SK-N-SH (cell line): ENCODE data around the gene PRR19. TPM values are rescaled to one million over a fixed set of nuclear protein-coding genes. Genes with fewer than 3 reads are reported as not detected.

Source experiments
- CTCF ChIA-PET: fragments of 300-600, 350-600 bp; formaldehyde crosslinking; extraction: SDS; loops from one replicate; lab custom pipeline; 2021; lab: Yijun Ruan, JAX
- POLR2A ChIA-PET: fragments of 350-600 bp; sonication (Branson Sonifier 250); formaldehyde crosslinking; extraction: SDS; loops from one replicate; lab custom pipeline; 2020; ENCODE audit warnings: antibody characterized with exemption, inconsistent platforms; lab: Yijun Ruan, JAX
- DNase-seq: peaks from one replicate; pipeline ENCODE4 v3.0.0; 2012
- H2AFZ ChIP-seq: fragments of 200-600 bp; sonication (generic); 2 replicates; pipeline ENCODE4 v1.8.1; 2016; ENCODE audit warnings: antibody characterized with exemption, mild to moderate bottlenecking, low read depth
- H3F3A ChIP-seq: fragments of 200-600 bp; sonication (generic); replicated peaks from 2 replicates; pipeline ENCODE3; 2016; ENCODE audit warnings: antibody characterized with exemption, mild to moderate bottlenecking; ENCODE audit not compliant: insufficient read depth
- H3K27ac ChIP-seq, 2 experiments: fragments of 200-500 bp in 1 of 2; fragments of 200-600 bp in 1 of 2; sonication (Bioruptor generic) in 1 of 2; sonication (generic), shearing (Covaris generic) in 1 of 2; 2 replicates each; pipeline versions ENCODE4 v1.5.1 to v1.6.1; 2014 to 2016; ENCODE audit warnings: low read depth in 2 of 2, inconsistent platforms in 1 of 2, low read length in 1 of 2, mild to moderate bottlenecking in 1 of 2, mixed read lengths in 1 of 2
- H3K27me3 ChIP-seq: fragments of 200-600 bp; sonication (generic), shearing (Covaris generic); 2 replicates; pipeline ENCODE4 v1.6.1; 2016; ENCODE audit warnings: mixed run types; ENCODE audit not compliant: insufficient read depth
- H3K36me3 ChIP-seq, 2 experiments: fragments of 200-500 bp in 1 of 2; fragments of 200-600 bp in 1 of 2; sonication (Bioruptor generic) in 1 of 2; sonication (generic) in 1 of 2; replicated peaks in 1 of 2; 2 replicates each; pipeline versions ENCODE3 to v1.5.1; 2014 to 2016; ENCODE audit warnings: low read length in 1 of 2, mild to moderate bottlenecking in 1 of 2; ENCODE audit not compliant: insufficient read depth in 2 of 2, control insufficient read depth in 1 of 2
- H3K4me1 ChIP-seq, 2 experiments: fragments of 200-500 bp in 1 of 2; fragments of 200-600 bp in 1 of 2; sonication (Bioruptor generic) in 1 of 2; sonication (generic), shearing (Covaris generic) in 1 of 2; 2 replicates each; pipeline versions ENCODE4 v1.5.1 to v1.6.1; 2014 to 2016; ENCODE audit warnings: low read depth in 1 of 2, low read length in 1 of 2, mixed run types in 1 of 2; ENCODE audit not compliant: insufficient read depth in 2 of 2, control insufficient read depth in 1 of 2
- H3K4me2 ChIP-seq: fragments of 200-600 bp; sonication (generic), shearing (Covaris generic); 2 replicates; pipeline ENCODE4 v1.6.1; 2017; ENCODE audit warnings: mixed run types
- H3K4me3 ChIP-seq, 2 experiments: fragments of 200-500 bp in 1 of 2; fragments of 200-600 bp in 1 of 2; sonication (Bioruptor generic) in 1 of 2; sonication (generic), shearing (Covaris generic) in 1 of 2; 2 replicates each; pipeline versions ENCODE4 v1.5.1 to v1.8.1; 2014 to 2016; ENCODE audit warnings: low read depth in 2 of 2, inconsistent platforms in 1 of 2, low read length in 1 of 2, mild to moderate bottlenecking in 1 of 2, mixed read lengths in 1 of 2, moderate library complexity in 1 of 2
- H3K79me2 ChIP-seq: fragments of 200-600 bp; sonication (generic); 2 replicates; pipeline ENCODE4 v1.8.1; 2017; ENCODE audit warnings: mild to moderate bottlenecking; ENCODE audit not compliant: insufficient read depth
- H3K9ac ChIP-seq: fragments of 200-600 bp; sonication (generic); 2 replicates; pipeline ENCODE4 v1.6.1; 2017; ENCODE audit warnings: mixed run types
- H3K9me2 ChIP-seq: fragments of 200-600 bp; sonication (generic); 2 replicates; pipeline ENCODE4 v1.6.1; 2017; ENCODE audit warnings: mixed run types
- H3K9me3 ChIP-seq: fragments of 200-600 bp; sonication (generic); 2 replicates; pipeline ENCODE4 v1.6.1; 2017; ENCODE audit warnings: mixed run types, mild to moderate bottlenecking, moderate library complexity
- H4K20me1 ChIP-seq: fragments of 200-600 bp; sonication (generic); 2 replicates; pipeline ENCODE4 v1.6.1; 2017; ENCODE audit warnings: mild to moderate bottlenecking, mixed run types; ENCODE audit not compliant: insufficient read depth
- EP300 ChIP-seq, 2 experiments: IDR thresholded peaks; 2 replicates each; pipeline versions ENCODE4 v1.4.0 to v1.6.1; 2012; ENCODE audit warnings: borderline replicate concordance in 1 of 2, low read depth in 1 of 2, low read length in 1 of 2
- FOSL2 ChIP-seq: IDR thresholded peaks from 2 replicates; pipeline ENCODE4 v1.4.0; 2012; ENCODE audit warnings: low read depth, mild to moderate bottlenecking, moderate library complexity, borderline replicate concordance
- FOXM1 ChIP-seq: IDR thresholded peaks from 2 replicates; pipeline ENCODE4 v1.4.0; 2012; ENCODE audit warnings: low read depth, mild to moderate bottlenecking
- GABPA ChIP-seq: IDR thresholded peaks from 2 replicates; pipeline ENCODE4 v1.4.0; 2012; ENCODE audit warnings: low read depth, mild to moderate bottlenecking
- GATA2 ChIP-seq: sonication (generic); formaldehyde crosslinking; IDR thresholded peaks from 2 replicates; pipeline ENCODE4 v1.5.0; 2020; ENCODE audit warnings: mild to moderate bottlenecking, missing genetic modification reagents
- JUND ChIP-seq: IDR thresholded peaks from 2 replicates; pipeline ENCODE4 v1.4.0; 2012
- MAX ChIP-seq: IDR thresholded peaks from 2 replicates; pipeline ENCODE4 v1.4.0; 2012; ENCODE audit warnings: low read depth
- MEF2A ChIP-seq: IDR thresholded peaks from 2 replicates; pipeline ENCODE4 v1.4.0; 2012; ENCODE audit warnings: low read depth, borderline replicate concordance
- MXI1 ChIP-seq: IDR thresholded peaks from 2 replicates; pipeline ENCODE4 v1.6.1; 2012; ENCODE audit warnings: mild to moderate bottlenecking, low read depth, low read length, improper control_type of control experiment
- RCOR1 ChIP-seq: fragments of 150-350 bp; IDR thresholded peaks from 2 replicates; pipeline ENCODE4 v1.6.1; 2017; ENCODE audit warnings: antibody characterized with exemption, low read length
- RFX5 ChIP-seq: IDR thresholded peaks from 2 replicates; pipeline ENCODE4 v1.6.1; 2012; ENCODE audit warnings: mild to moderate bottlenecking, improper control_type of control experiment, low read length
- TAF1 ChIP-seq: IDR thresholded peaks from 2 replicates; pipeline ENCODE4 v1.6.1; 2012; ENCODE audit warnings: low read depth, mild to moderate bottlenecking, low read length, moderate library complexity, borderline replicate concordance
- TCF12 ChIP-seq: IDR thresholded peaks from 2 replicates; pipeline ENCODE4 v1.4.0; 2012
- USF1 ChIP-seq: IDR thresholded peaks from 2 replicates; pipeline ENCODE4 v1.4.0; 2012; ENCODE audit warnings: low read depth, borderline replicate concordance
- YY1 ChIP-seq: IDR thresholded peaks from 2 replicates; pipeline ENCODE4 v1.4.0; 2012; ENCODE audit warnings: low read depth, mild to moderate bottlenecking
- ZBTB33 ChIP-seq: IDR thresholded peaks from 2 replicates; pipeline ENCODE4 v1.4.0; 2012; ENCODE audit warnings: low read depth, borderline replicate concordance
- WGBS: methylation state at CpG from one replicate; pipeline ENCODE4 v1.1.6; 2017; ENCODE audit warnings: low lambda C conversion rate; 5-methylcytosine and 5-hydroxymethylcytosine counted together
- polyA plus RNA-seq, 3 experiments: library from polyadenylated mRNA; depleted of rRNA; stranded (reverse); fragments of >200 nt; gene quantifications; 2 replicates each; pipeline ENCODE4 v1.2.3, GENCODE V29; 2012
- TF ChIP-seq, protein P1 (sequence below): IDR thresholded peaks from 2 replicates; pipeline ENCODE4 v1.6.1; 2012; ENCODE audit warnings: mild to moderate bottlenecking, low read depth, low read length, moderate library complexity
- TF ChIP-seq, protein P2 (sequence below): fragments of 200-600 bp; sonication (generic); IDR thresholded peaks from 2 replicates; pipeline ENCODE4 v1.6.1; 2017; ENCODE audit warnings: antibody characterized with exemption, mild to moderate bottlenecking, moderate library complexity
- TF ChIP-seq, protein P3 (sequence below): fragments of 150-350 bp; IDR thresholded peaks from 2 replicates; pipeline ENCODE4 v1.6.1; 2016; ENCODE audit warnings: mild to moderate bottlenecking, low read depth, low read length

The PRR19 gene
- polyA plus RNA-seq, 1 of the 3 experiments (the other 2 are of a cell fraction), result 1.3 TPM

DNA sequence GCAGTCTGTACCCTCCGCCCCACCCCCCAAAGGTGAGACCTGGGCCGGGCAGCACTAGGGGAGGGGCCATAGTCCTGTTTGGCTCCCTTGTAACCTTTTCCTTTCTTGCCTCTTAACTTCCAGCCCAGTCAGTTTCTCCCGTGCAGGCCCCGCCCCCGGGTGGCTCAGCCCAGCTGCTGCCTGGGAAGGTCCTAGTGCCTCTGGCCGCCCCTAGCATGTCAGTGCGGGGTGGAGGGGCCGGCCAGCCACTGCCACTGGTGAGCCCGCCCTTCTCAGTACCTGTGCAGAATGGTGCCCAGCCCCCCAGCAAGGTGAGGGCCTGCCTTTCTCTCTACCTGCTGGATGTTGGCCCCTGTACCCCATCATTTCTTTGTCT lies 10.5 kb upstream of the PRR19 start:
- no peaks in the 10 kb centered on the region for H3K9me2 ChIP-seq
- CTCF ChIA-PET, result interaction anchor here (2.0 to 9.5 kb wide), 3 partner anchors 13 to 47 kb away, joined by 6 to 60 read pairs (median 15); no protein-coding TSS in a partner anchor
- WGBS, result 77% methylated on average over 9 of the region's 9 CpGs
- H3K27ac ChIP-seq, result no peak overlapping the region; a peak in 1 of 4 replicates
- POLR2A ChIA-PET, result no interaction called here
- H3K36me3 ChIP-seq, result peaks cover 36 to 88% of the 10 kb centered on the region in 2 experiments
- peaks cover 13% of the 10 kb centered on the region for H3F3A ChIP-seq
- H3K4me3 ChIP-seq, result no peak overlapping the region
- peaks cover 9% of the 10 kb centered on the region for H4K20me1 ChIP-seq
- DNase-seq, result no peak
- peaks cover 0 to 7% of the 10 kb centered on the region in 2 experiments; a peak in 1 of 4 replicates for H3K4me1 ChIP-seq
- H3K9ac ChIP-seq, result no peak overlapping the region
- H2AFZ ChIP-seq, result no peak overlapping the region
- no peak overlapping the region for H3K4me2 ChIP-seq
- H3K79me2 ChIP-seq, result peaks cover 16% of the 10 kb centered on the region
- TF ChIP-seq MAX (no peak), TCF12 (no peak), GATA2 (CRISPR knock-in tag) (no peak), MXI1 (no peak), JUND (no peak), RFX5 (no peak), GABPA (no peak), RCOR1 (no peak), FOSL2 (no peak), EP300 (IDR thresholded peaks at IDR 0.05; ENCODE audit: borderline replicate concordance in 1 of 2, low read depth in 1 of 2, low read length in 1 of 2) (no peak), USF1 (no peak), FOXM1 (no peak), MEF2A (no peak), ZBTB33 (no peak), TAF1 (no peak), YY1 (no peak)
- TF ChIP-seq, protein P1, sequence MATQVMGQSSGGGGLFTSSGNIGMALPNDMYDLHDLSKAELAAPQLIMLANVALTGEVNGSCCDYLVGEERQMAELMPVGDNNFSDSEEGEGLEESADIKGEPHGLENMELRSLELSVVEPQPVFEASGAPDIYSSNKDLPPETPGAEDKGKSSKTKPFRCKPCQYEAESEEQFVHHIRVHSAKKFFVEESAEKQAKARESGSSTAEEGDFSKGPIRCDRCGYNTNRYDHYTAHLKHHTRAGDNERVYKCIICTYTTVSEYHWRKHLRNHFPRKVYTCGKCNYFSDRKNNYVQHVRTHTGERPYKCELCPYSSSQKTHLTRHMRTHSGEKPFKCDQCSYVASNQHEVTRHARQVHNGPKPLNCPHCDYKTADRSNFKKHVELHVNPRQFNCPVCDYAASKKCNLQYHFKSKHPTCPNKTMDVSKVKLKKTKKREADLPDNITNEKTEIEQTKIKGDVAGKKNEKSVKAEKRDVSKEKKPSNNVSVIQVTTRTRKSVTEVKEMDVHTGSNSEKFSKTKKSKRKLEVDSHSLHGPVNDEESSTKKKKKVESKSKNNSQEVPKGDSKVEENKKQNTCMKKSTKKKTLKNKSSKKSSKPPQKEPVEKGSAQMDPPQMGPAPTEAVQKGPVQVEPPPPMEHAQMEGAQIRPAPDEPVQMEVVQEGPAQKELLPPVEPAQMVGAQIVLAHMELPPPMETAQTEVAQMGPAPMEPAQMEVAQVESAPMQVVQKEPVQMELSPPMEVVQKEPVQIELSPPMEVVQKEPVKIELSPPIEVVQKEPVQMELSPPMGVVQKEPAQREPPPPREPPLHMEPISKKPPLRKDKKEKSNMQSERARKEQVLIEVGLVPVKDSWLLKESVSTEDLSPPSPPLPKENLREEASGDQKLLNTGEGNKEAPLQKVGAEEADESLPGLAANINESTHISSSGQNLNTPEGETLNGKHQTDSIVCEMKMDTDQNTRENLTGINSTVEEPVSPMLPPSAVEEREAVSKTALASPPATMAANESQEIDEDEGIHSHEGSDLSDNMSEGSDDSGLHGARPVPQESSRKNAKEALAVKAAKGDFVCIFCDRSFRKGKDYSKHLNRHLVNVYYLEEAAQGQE, result no peak
- TF ChIP-seq, protein P2, sequence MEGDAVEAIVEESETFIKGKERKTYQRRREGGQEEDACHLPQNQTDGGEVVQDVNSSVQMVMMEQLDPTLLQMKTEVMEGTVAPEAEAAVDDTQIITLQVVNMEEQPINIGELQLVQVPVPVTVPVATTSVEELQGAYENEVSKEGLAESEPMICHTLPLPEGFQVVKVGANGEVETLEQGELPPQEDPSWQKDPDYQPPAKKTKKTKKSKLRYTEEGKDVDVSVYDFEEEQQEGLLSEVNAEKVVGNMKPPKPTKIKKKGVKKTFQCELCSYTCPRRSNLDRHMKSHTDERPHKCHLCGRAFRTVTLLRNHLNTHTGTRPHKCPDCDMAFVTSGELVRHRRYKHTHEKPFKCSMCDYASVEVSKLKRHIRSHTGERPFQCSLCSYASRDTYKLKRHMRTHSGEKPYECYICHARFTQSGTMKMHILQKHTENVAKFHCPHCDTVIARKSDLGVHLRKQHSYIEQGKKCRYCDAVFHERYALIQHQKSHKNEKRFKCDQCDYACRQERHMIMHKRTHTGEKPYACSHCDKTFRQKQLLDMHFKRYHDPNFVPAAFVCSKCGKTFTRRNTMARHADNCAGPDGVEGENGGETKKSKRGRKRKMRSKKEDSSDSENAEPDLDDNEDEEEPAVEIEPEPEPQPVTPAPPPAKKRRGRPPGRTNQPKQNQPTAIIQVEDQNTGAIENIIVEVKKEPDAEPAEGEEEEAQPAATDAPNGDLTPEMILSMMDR, result no peak
- TF ChIP-seq, protein P3, sequence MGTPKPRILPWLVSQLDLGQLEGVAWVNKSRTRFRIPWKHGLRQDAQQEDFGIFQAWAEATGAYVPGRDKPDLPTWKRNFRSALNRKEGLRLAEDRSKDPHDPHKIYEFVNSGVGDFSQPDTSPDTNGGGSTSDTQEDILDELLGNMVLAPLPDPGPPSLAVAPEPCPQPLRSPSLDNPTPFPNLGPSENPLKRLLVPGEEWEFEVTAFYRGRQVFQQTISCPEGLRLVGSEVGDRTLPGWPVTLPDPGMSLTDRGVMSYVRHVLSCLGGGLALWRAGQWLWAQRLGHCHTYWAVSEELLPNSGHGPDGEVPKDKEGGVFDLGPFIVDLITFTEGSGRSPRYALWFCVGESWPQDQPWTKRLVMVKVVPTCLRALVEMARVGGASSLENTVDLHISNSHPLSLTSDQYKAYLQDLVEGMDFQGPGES, result no peak
- no peaks in the 10 kb centered on the region for H3K27me3 ChIP-seq
- H3K9me3 ChIP-seq, result no peaks in the 10 kb centered on the region
